Thymus (tissue), 11 donors: ENCODE results near the gene KCNK4. TPM values are rescaled to one million over a fixed set of nuclear protein-coding genes. Genes with fewer than 3 reads are reported as not detected.

Experiments used
- DNase-seq, 9 donors: peaks; one replicate each; pipeline ENCODE4 v3.0.0-alpha.2; 2013; ENCODE audit warnings: low spot score in 9 of 9, low read depth in 6 of 9, missing footprints in 1 of 9
- H3K27ac ChIP-seq, 2 donors: one replicate each; pipeline ENCODE4 v1.5.1; 2013; ENCODE audit warnings: control low read depth in 1 of 2, low read depth in 1 of 2, low read length in 1 of 2, mild to moderate bottlenecking in 1 of 2, moderate library complexity in 1 of 2
- H3K27me3 ChIP-seq, 2 donors: one replicate each; pipeline ENCODE4 v1.5.1; 2013; ENCODE audit warnings: low read length in 1 of 2; ENCODE audit not compliant: control insufficient read depth in 2 of 2, insufficient read depth in 1 of 2
- H3K36me3 ChIP-seq, 2 donors: one replicate each; pipeline ENCODE4 v1.5.1; 2013; ENCODE audit warnings: low read length in 1 of 2, mild to moderate bottlenecking in 1 of 2, moderate library complexity in 1 of 2; ENCODE audit not compliant: control insufficient read depth in 2 of 2, insufficient read depth in 2 of 2
- H3K4me1 ChIP-seq, 2 donors: one replicate each; pipeline ENCODE4 v1.5.1; 2013; ENCODE audit warnings: low read length in 2 of 2; ENCODE audit not compliant: control insufficient read depth in 2 of 2, insufficient read depth in 2 of 2
- H3K4me3 ChIP-seq, 2 donors: one replicate each; pipeline ENCODE4 v1.5.1; 2013; ENCODE audit warnings: low read length in 2 of 2, control low read depth in 1 of 2, mild to moderate bottlenecking in 1 of 2
- H3K9me3 ChIP-seq, 2 donors: one replicate each; pipeline ENCODE4 v1.5.1; 2013; ENCODE audit warnings: low read length in 1 of 2, mild to moderate bottlenecking in 1 of 2; ENCODE audit not compliant: control insufficient read depth in 2 of 2, insufficient read depth in 1 of 2
- WGBS: extraction: QIAGEN DNeasy Blood & Tissue Kit; methylation state at CpG from one replicate; pipeline ENCODE4 v1.1.7; 2013; 5-methylcytosine and 5-hydroxymethylcytosine counted together
- polyA plus RNA-seq: library from polyadenylated mRNA; stranded (reverse); fragments of 200-250 nt; gene quantifications from one replicate; pipeline ENCODE4 v1.2.3, GENCODE V29; 2013
- total RNA-seq: library from RNA; stranded (reverse); fragments of 120-200 nt; gene quantifications from one replicate; pipeline ENCODE4 v1.2.4, GENCODE V29; 2013
- donor health status: healthy.

Gene KCNK4
- total and polyA plus RNA-seq, 2 donors: not detected

- H3K4me3 ChIP-seq: no peak overlapping the region
- H3K36me3 ChIP-seq: peaks cover 0 to 11% of the 10 kb centered on the region in 2 donors
- no peak for DNase-seq
- H3K4me1 ChIP-seq: peaks cover 7 to 39% of the 10 kb centered on the region in 2 donors
- no peak overlapping the region for H3K27ac ChIP-seq
- 89% methylated on average over 13 of the region's 13 CpGs for WGBS
- peaks cover 0 to 4% of the 10 kb centered on the region in 2 donors for H3K9me3 ChIP-seq
- H3K27me3 ChIP-seq: no peaks in the 10 kb centered on the region
These were observed 43.9 kb downstream of the KCNK4 start for GRCh38 chr11:64334764-64335735.

GRCh38 chr11:64337538-64338249 is 46.6 kb downstream of the KCNK4 start:
- Histone ChIP-seq H3K9me3 (peaks cover 0 to 7% of the 10 kb centered on the region in 2 donors), H3K4me1 (peaks cover 19 to 47% of the 10 kb centered on the region in 2 donors), H3K36me3 (peaks cover 0 to 14% of the 10 kb centered on the region in 2 donors), H3K27ac (no peak overlapping the region), H3K4me3 (no peak overlapping the region), H3K27me3 (no peaks in the 10 kb centered on the region)
- WGBS: 96% methylated on average over 8 of the region's 8 CpGs
- DNase-seq: no peak

GRCh38 chr11:64338716-64339115 is 47.6 kb downstream of the KCNK4 start:
- Histone ChIP-seq H3K36me3 (peaks cover 7 to 20% of the 10 kb centered on the region in 2 donors), H3K27me3 (no peaks in the 10 kb centered on the region), H3K4me1 (peaks cover 24 to 54% of the 10 kb centered on the region in 2 donors), H3K4me3 (no peak overlapping the region), H3K9me3 (peaks cover 0 to 7% of the 10 kb centered on the region in 2 donors), H3K27ac (peak overlapping the region in 1 of 2 donors; percentile 92)
- DNase-seq: no peak
- 96% methylated on average over 8 of the region's 8 CpGs for WGBS

- 87% methylated on average over 4 of the region's 4 CpGs for whole genome bisulfite sequencing
- H3K4me3 ChIP-seq: peak overlapping the region; percentile 61 to 64
- peak in 1 of 9 donors; percentile 31 for DNase-seq
- peak overlapping the region; percentile 86 to 92 for H3K27ac ChIP-seq
- peaks cover 13 to 23% of the 10 kb centered on the region in 2 donors for H3K36me3 ChIP-seq
- peaks cover 0 to 7% of the 10 kb centered on the region in 2 donors for H3K9me3 ChIP-seq
- H3K4me1 ChIP-seq: peaks cover 24 to 54% of the 10 kb centered on the region in 2 donors
- no peaks in the 10 kb centered on the region for H3K27me3 ChIP-seq
These were observed 48.2 kb downstream of the KCNK4 start for GRCh38 chr11:64339286-64339685.

- WGBS: 15% methylated on average over 16 of the region's 16 CpGs
- DNase-seq: peak in 5 of 9 donors; percentile 68 to 93 (median 84)
- Histone ChIP-seq H3K36me3 (peaks cover 18 to 29% of the 10 kb centered on the region in 2 donors), H3K27ac (peak within 1 kb of the TSS; percentile 86 to 92), H3K4me3 (peak within 1 kb of the TSS; percentile 61 to 64), H3K4me1 (peaks cover 24 to 53% of the 10 kb centered on the region in 2 donors), H3K9me3 (peaks cover 0 to 7% of the 10 kb centered on the region in 2 donors), H3K27me3 (no peaks in the 10 kb centered on the region)
These were observed 48.8 kb downstream of the KCNK4 start, which contains the start of gene CCDC88B for GRCh38 chr11:64339754-64340408. CCDC88B (plus strand) TSS chr11:64340204; CDS start chr11:64340267, 63 bp downstream.

GRCh38 chr11:64340671-64341335 is 49.7 kb downstream of the KCNK4 start:
- Histone ChIP-seq H3K9me3 (peaks cover 0 to 7% of the 10 kb centered on the region in 2 donors), H3K27ac (peak overlapping the region; percentile 86 to 92), H3K4me3 (peak overlapping the region; percentile 61 to 64), H3K36me3 (peaks cover 27 to 34% of the 10 kb centered on the region in 2 donors), H3K27me3 (no peaks in the 10 kb centered on the region), H3K4me1 (peaks cover 24 to 49% of the 10 kb centered on the region in 2 donors)
- peak in 7 of 9 donors; percentile 69 to 88 (median 79) for DNase-seq
- 23% methylated on average over 33 of the region's 33 CpGs for WGBS

- H3K4me3 ChIP-seq: peak overlapping the region in 1 of 2 donors; percentile 61
- H3K9me3 ChIP-seq: peaks cover 0 to 7% of the 10 kb centered on the region in 2 donors
- no peaks in the 10 kb centered on the region for H3K27me3 ChIP-seq
- WGBS: 94% methylated on average over 21 of the region's 21 CpGs
- H3K27ac ChIP-seq: no peak overlapping the region
- H3K4me1 ChIP-seq: peaks cover 24 to 49% of the 10 kb centered on the region in 2 donors
- DNase-seq: no peak
- H3K36me3 ChIP-seq: peaks cover 31 to 34% of the 10 kb centered on the region in 2 donors
These were observed 50.3 kb downstream of the KCNK4 start for GRCh38 chr11:64341429-64341828.
